GM18508 (cell line): ENCODE measurements around the gene NUP62.
A peak's percentile ranks its signal among the peaks of the same experiment; 100 is the strongest.

Experiments used
- ATAC-seq: cut with Tn5 transposase; IDR thresholded peaks from one replicate; pipeline ENCODE4 v1.9.1; 2021; ENCODE audit warnings: moderate number of reproducible peaks; ENCODE audit not compliant: insufficient read depth, unreplicated experiment

The NUP62 gene

DNA sequence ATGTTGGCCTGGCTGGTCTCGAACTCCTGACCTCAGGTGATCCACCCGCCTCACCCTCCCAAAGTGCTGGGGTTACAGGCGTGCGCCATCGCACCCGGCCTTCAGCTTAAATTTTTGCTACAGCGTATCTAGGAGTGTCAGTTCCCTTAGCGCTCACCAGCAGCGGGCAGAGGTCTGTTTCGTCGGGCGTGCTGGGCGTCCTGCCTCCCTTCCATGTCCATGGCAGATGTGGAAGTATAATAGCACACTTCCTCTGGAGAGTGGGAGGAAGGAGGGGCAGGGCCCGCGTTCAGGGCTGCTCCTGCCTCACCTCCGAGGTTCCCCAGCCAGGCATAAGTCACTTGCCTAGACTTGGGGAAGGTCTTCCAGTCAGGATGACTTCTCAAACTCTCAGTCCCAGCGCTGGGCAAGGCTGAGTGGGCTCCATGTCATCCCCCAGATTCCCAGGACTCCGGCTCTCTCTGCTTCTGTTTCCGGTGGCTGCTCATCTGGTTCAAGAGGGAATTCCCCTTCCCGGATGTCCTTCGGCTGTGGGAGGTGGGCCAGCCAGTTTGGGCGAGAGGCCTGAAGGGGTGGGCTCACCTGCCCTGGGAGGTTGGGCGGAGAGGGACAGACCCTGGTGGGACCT is 42.2 kb downstream of the NUP62 start:
- no peak for ATAC-seq

GRCh38 chr19:49884760-49885159 is 44.5 kb downstream of the NUP62 start:
- no peak for ATAC-seq

GRCh38 chr19:49884109-49884508 is 45.2 kb downstream of the NUP62 start:
- no peak for ATAC-seq

DNA sequence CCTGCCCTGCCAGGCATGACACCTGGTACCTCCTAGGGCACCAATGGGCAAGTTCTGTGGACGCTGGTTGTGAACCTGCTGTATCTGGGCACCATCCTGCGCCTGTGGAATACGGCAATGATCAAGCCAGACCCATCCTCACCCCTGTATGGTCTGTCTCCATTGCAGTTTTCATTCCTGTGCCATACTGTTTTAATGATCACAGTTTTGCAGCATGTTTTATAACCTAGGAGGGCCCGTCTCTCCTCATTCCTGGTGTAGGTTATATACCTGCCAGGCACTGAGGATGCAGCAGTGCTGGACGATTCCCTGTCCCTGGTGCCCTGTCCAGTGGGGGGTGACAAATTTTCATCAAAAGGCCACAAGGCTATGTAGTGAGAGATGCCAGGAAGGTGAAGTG is 46.2 kb downstream of the NUP62 start:
- ATAC-seq = no peak

DNA sequence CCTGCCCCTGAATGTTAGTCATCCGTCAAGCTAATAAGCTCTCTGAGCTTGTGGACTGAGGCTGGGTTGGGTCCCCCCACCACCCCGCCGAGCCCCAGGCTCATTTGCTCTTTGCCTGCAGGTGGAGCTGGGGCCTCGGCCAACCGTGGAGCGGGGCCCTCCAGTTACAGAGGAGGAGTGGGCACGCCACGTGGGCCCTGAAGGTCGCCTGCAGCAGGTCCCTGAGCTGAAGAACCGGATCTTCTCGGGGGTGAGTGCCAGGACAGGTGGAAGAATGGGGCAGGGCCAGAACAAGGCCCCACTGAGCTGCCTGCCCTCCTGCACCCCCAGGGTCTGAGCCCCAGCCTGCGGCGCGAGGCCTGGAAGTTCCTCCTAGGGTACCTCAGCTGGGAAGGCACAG is 46.7 kb downstream of the NUP62 start:
- no peak for ATAC-seq

DNA sequence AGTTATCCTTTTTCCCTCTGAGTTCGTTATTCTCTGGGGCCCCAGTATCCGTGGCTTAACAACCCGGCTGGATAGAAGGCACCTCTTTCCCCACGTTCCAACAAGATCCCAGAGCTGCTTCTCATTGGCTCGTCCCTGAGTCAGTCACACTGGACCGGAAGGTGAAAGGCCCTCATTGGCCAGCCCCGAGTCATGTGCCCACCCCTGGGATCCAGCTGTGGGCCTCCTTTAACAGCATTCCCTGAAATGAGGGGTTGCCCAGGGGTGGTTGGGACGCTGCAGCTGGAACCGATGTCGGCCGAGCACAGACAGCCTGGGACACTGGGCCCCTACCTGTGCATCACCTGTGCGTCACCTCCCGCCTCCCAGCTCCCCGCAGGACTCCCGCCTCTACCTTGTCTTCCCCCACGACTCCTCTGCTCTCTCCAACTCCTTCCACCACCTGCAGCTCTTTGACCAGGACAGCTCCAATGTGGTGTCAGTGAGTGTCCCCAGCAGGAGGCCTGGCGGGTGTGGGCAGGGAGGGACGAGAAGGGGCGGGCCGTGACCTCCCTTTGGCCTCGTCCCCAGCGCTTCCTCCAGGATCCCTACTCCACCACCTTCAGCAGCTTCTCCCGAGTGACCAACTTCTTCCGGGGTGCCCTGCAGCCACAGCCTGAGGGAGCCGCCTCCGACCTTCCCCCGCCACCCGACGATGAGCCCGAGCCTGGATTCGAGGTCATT is 47.5 kb downstream of the NUP62 start:
- ATAC-seq = no peak

DNA sequence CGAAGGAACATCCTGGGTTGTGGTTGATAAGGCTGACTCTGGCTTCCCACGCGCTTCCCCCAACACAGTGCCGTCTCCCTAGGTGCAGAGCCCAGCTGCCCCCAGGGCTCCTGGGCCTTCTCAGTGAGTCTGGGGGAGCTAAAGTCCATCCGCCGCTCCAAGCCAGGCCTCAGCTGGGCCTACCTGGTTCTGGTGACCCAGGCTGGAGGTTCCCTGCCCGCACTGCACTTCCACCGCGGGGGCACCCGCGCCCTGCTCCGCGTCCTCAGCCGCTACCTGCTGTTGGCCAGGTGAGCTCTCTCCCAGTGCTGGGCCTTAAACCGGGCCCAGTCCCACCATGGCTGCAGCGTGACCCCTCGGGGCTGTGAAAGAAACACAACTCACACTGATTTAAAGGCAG is 48.1 kb downstream of the NUP62 start:
- ATAC-seq = no peak

DNA sequence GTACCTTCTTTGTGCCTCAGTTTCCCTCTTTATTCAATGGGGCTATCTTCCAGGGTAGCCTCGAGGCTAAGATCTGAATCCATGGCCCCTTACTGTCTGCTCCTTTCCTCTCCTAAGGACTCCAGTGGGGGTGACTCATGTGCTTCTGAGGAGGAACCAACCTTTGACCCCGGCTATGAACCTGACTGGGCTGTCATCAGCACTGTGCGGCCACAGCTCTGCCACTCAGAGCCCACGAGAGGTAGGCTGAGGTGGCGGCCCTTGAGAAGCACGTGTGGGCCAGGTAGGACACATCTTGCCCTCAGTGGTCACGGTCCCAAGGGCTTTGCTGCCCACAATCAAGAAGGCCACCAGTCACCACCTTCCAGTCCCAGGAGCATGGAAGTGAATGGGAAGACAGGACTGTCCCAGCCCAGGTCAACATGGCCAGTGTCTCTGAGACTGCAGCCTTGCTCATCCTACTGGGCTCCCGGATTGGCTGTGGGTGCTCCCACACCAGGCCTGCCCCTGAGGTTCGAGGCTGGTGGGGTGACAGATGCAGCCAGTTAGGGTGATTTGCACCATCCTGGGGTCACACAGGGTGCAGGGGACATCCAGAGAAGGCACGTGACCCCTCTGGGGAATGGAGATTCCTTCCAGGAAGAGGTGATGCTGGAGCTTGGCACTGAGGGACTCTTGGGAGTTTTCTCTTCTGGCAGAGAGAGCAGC is 49.0 kb downstream of the NUP62 start:
- ATAC-seq = no peak

DNA sequence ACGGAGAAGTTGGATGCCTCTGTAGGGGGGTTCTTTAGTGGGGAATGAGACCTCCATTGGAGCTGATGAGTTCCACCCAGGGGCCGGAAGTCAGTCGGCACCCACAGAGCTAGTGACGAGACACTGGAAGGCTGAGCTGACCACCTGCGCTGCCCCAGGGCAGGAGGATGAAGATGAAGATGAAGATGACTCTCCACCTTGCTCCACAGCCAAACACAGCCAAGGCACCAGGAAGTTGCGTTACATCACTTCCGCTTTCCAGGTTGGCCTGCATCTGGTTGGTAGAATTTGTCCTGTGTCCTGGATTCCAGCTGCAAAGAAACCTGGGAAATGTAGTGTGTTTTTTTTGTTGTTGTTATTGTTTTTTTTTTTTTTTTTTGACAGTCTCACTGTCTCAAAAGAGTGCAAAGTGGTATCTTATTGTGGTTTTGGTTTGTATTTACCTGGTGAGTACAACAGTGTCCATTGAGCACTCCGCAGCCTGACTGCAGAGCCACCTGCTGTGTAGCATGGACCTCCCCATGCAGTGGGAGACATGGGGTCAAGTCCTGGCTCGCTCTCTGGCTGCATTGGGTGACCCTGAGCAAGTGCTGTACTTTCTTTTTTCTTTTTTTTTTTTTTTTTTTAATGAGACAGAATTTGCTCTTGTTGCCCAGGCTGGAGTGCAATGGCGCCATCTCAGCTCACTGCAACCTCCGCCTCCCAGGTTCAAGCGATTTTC is 49.9 kb downstream of the NUP62 start:
- no peak for ATAC-seq

GRCh38 chr19:49878744-49879070 is 50.6 kb downstream of the NUP62 start:
- ATAC-seq = no peak

GRCh38 chr19:49877879-49878743 is 51.2 kb downstream of the NUP62 start:
- ATAC-seq = peak; percentile 21

GRCh38 chr19:49877020-49877878 is 52.1 kb downstream of the NUP62 start, which contains the start of the genes AKT1S1 and TBC1D17:
Gene AKT1S1, minus strand, starts transcription at chr19:49877355. Its CDS starts 4,060 bp downstream, at chr19:49873295.
Gene TBC1D17, plus strand, starts transcription at chr19:49877702. Its CDS starts 22 bp downstream, at chr19:49877724.
- ATAC-seq = peak; percentile 43

- ATAC-seq = peak; percentile 24
Measured at GRCh38 chr19:49876422-49877019, 52.8 kb downstream of the NUP62 start.

DNA sequence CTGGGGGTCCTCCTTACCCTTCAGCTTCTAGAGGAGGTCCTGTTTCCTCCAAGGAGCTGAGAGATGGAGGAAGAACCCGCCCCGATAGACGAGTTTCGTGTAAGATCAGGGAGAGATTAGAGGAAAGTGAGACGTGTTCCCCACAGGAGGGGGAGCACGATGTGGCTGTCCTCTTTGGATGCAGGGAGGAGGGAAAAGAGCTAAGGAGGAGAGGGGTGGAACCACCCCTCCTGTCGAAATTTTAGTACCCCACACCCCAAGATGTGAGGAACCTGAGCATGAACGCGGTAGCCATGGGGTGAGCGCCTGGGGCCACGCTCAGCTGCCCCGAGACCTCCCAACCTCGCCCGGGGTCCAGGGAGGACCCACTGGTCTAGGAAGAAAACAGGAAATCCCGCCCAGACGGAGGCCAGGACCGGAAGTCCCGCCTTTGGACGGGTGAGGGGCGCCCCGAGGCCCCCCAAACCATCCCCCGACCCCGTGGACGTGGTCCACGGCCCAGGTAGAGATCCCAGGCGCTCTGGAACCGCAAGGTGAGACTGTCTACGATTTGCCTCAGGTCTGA is 53.4 kb downstream of the NUP62 start:
- ATAC-seq = no peak

DNA sequence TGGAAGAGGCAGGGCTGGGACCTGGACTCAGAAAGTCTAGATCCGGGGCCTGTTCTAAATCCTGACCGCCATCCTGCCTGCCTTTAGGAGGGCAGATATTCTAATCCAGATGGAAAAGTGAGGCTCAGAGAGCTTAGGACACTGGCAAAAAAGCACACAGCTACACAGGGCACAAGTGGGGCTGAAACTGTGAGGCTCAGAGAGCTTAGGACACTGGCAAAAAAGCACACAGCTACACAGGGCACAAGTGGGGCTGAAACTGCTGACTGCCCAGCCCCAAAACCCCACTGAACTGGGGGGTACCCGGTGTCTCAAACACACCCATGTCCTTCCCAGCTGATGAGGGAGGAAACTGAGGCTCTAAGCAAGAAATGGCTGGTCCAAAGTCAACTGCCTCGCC is 54.1 kb downstream of the NUP62 start:
- no peak for ATAC-seq

DNA sequence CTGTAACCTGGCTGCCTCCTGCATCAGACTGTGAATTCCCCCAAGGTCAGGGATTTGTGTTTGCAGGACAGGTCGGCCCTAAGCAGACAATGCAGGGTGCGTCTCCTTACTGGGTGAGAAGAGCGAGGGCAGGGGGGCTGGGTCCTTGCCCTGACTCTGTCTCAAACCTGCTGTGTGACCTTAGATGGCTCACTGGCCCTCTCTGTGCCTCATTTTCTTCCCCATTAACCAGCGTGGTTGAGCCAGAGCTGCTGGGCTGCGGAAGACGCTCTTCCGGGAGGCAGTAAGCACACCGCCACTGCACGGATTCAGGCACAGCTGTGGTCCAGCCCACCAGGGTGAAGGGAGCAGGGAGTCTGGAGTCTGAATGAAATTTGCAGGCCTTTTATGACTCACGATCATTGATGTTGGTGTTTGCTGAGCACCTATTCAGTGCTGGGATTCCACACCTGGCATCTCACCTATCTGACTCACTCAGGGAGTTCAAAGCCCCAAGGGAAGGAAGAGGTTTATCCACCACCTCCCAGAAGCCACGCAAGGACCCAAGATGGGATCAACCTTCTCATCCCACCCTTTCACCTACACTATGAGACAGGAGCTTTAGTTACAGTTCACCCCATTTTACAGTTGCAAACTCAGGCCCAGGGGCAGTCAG is 54.7 kb downstream of the NUP62 start:
- no peak for ATAC-seq

DNA sequence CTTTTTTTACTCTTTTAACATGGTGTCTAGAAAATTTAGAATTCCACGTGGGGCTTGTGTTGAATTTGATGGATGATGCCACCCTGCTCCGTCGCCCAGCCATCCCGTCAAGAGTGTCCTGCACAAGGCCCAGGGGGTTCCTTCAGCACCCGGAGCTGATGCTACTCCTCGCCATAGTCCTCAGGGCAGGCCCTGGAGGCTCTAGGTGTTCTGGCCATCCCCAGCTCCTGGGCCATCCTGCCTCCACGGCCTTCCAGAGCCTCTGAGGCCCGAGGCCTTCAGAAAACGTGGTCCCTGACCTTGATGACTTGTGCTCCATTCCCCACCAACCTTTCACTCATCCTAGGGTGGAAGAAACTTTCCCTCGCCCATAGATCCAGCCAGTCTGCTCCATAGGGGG is 55.5 kb downstream of the NUP62 start:
- ATAC-seq = no peak

- ATAC-seq = no peak
Measured at GRCh38 chr19:49873129-49873521, 56.2 kb downstream of the NUP62 start.
